ENCODE data around the gene HSF4. TPM values are rescaled to one million over a fixed set of nuclear protein-coding genes. Genes with fewer than 3 reads are reported as not detected.

The HSF4 gene
- total and polyA plus RNA-seq, 2 of the 4 experiments (the other 2 are of a cell fraction) = 0.54 to 7.5 TPM

DNA sequence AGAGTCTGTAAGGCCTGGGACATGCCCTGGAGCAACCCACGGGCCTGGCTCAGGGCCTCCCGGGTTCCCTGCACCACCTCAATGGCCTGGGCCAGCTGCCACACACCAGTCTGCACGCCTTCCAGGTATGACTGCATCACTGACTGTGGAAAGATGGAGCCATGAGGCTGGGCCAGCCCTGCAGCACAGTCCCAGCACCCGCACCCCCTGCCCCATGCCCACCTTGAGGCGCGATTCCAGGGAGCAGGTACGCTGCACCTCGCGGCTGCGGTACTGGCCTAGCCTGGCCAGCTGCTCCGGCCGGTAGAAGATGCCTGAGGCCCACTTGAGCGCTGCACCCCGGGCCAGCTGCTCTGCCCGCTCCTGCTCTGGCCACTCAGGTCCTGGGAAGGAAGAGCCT lies 24.3 kb downstream of the HSF4 start:
- peaks cover 26% of the 10 kb centered on the region for H3K9me1 ChIP-seq (ENCODE audit: insufficient read depth, low read length)
- ATAC-seq (ENCODE audit: low read depth) (no peak), DNase-seq (no peak)
- H2BK20ac ChIP-seq (ENCODE audit: low read depth, low read length) = no peak overlapping the region
- H3K27ac ChIP-seq (ENCODE audit: insufficient read depth, low read length) = no peak overlapping the region
- H3K4me2 ChIP-seq (ENCODE audit: low read depth, low read length) = no peak overlapping the region
- CTCF ChIA-PET = no interaction called here
- WGBS, 2 experiments (ENCODE audit: extremely low coverage in 2 of 2, insufficient read length in 1 of 2) = 74% methylated on average over 3 of the region's 15 CpGs; no CpG with 5 or more reads in 1 of the 2 experiments
- dilution Hi-C loops (cut with HindIII; ENCODE audit: low sequenced_read_pairs, unreplicated experiment) = no loop called here
- no peak overlapping the region for H2BK5ac ChIP-seq (ENCODE audit: low read depth, low read length, poor library complexity, severe bottlenecking)
- in situ Hi-C loops (cut with MboI; ENCODE audit: low sequenced_read_pairs) = no loop called here
- H3K4me3 ChIP-seq (ENCODE audit: insufficient read depth, low read depth, low read length) = no peak overlapping the region
- H4K8ac ChIP-seq (ENCODE audit: low read depth in 2 of 2, low read length in 2 of 2) = no peak overlapping the region
- TF ChIP-seq POLR2A (IDR thresholded peaks at IDR 0.05; ENCODE audit: low read depth, low read length) (no peak), MAZ (IDR thresholded peaks at IDR 0.05; ENCODE audit: borderline replicate concordance, low read depth, low read length) (no peak), CHD1 (IDR thresholded peaks at IDR 0.05; ENCODE audit: low read depth, low read length) (no peak), SMC3 (IDR thresholded peaks at IDR 0.05; ENCODE audit: low read depth, low read length) (no peak), BHLHE40 (IDR thresholded peaks at IDR 0.05; ENCODE audit: low read depth, low read length) (no peak), CEBPB (IDR thresholded peaks at IDR 0.05; ENCODE audit: low read depth, low read length) (no peak), MAFK (IDR thresholded peaks at IDR 0.05; ENCODE audit: low read depth, low read length) (no peak), FOS (IDR thresholded peaks at IDR 0.05; ENCODE audit: low read depth, low read length) (no peak), MXI1 (IDR thresholded peaks at IDR 0.05; ENCODE audit: borderline replicate concordance, low read depth, low read length) (no peak), RAD21 (IDR thresholded peaks at IDR 0.05; ENCODE audit: low read length) (no peak)
- TF ChIP-seq, protein P1, sequence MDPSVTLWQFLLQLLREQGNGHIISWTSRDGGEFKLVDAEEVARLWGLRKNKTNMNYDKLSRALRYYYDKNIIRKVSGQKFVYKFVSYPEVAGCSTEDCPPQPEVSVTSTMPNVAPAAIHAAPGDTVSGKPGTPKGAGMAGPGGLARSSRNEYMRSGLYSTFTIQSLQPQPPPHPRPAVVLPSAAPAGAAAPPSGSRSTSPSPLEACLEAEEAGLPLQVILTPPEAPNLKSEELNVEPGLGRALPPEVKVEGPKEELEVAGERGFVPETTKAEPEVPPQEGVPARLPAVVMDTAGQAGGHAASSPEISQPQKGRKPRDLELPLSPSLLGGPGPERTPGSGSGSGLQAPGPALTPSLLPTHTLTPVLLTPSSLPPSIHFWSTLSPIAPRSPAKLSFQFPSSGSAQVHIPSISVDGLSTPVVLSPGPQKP (IDR thresholded peaks at IDR 0.05; ENCODE audit: borderline replicate concordance, low read depth, low read length) = no peak
- TF ChIP-seq, protein P2, sequence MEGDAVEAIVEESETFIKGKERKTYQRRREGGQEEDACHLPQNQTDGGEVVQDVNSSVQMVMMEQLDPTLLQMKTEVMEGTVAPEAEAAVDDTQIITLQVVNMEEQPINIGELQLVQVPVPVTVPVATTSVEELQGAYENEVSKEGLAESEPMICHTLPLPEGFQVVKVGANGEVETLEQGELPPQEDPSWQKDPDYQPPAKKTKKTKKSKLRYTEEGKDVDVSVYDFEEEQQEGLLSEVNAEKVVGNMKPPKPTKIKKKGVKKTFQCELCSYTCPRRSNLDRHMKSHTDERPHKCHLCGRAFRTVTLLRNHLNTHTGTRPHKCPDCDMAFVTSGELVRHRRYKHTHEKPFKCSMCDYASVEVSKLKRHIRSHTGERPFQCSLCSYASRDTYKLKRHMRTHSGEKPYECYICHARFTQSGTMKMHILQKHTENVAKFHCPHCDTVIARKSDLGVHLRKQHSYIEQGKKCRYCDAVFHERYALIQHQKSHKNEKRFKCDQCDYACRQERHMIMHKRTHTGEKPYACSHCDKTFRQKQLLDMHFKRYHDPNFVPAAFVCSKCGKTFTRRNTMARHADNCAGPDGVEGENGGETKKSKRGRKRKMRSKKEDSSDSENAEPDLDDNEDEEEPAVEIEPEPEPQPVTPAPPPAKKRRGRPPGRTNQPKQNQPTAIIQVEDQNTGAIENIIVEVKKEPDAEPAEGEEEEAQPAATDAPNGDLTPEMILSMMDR (conservative IDR thresholded peaks at IDR 0.05; ENCODE audit: low read depth, low read length) = no peak
- peaks cover 21% of the 10 kb centered on the region for H3K4me1 ChIP-seq (ENCODE audit: control insufficient read depth, insufficient read depth, low read length)
- H3K56ac ChIP-seq (ENCODE audit: extremely low read depth, insufficient read depth, low read length) = no peak overlapping the region
- H3K18ac ChIP-seq (ENCODE audit: low read depth, low read length) = no peak overlapping the region
- H3K79me1 ChIP-seq (ENCODE audit: low read depth in 1 of 2, low read length in 2 of 2) = peaks cover 14 to 23% of the 10 kb centered on the region in 2 experiments
- no TSS peak for BruUV-seq (replicated peaks)
- H3K14ac ChIP-seq (replicated peaks; ENCODE audit: low read depth, low read length) = no peak overlapping the region
- no peak overlapping the region for H2BK120ac ChIP-seq (ENCODE audit: low read depth, low read length)
- H2AK5ac ChIP-seq (ENCODE audit: low read depth, low read length) = no peak overlapping the region
- H4K5ac ChIP-seq (ENCODE audit: low read depth, low read length) = no peak overlapping the region
- peaks cover 18% of the 10 kb centered on the region for H4K20me1 ChIP-seq (ENCODE audit: insufficient read depth, low read length)
- POLR2A ChIA-PET (ENCODE audit: unreplicated experiment) = no interaction called here
- H3K23ac ChIP-seq (ENCODE audit: low read depth, low read length) = no peak overlapping the region
- no peak overlapping the region for H2AFZ ChIP-seq (replicated peaks; ENCODE audit: low read length, poor library complexity)
- no peaks in the 10 kb centered on the region for H3K27me3 ChIP-seq (ENCODE audit: control insufficient read depth, insufficient read depth, low read length)
- intact Hi-C loops (cut with micrococcal nuclease) = loop anchor here (10.0 kb wide), 1 partner anchor 174 kb away; no protein-coding TSS in a partner anchor
- peaks cover 4% of the 10 kb centered on the region for H3K36me3 ChIP-seq (ENCODE audit: control insufficient read depth, insufficient read depth, low read length)
- no peak overlapping the region for H2AK9ac ChIP-seq (replicated peaks; ENCODE audit: low read depth, low read length, poor library complexity)
- H3K9ac ChIP-seq (ENCODE audit: low read depth, low read length) = no peak overlapping the region
- H3K4ac ChIP-seq (ENCODE audit: low read depth, low read length) = no peak overlapping the region
- no peaks in the 10 kb centered on the region for H3K9me3 ChIP-seq (ENCODE audit: control insufficient read depth, insufficient read depth, low read length)
- no peak overlapping the region for H4K91ac ChIP-seq (ENCODE audit: insufficient read depth, low read depth, low read length)
- H2BK15ac ChIP-seq (ENCODE audit: low read depth, low read length) = no peak overlapping the region
